ENCODE results near the gene CTTNBP2. TPM values are rescaled to one million over a fixed set of nuclear protein-coding genes. Genes with fewer than 3 reads are reported as not detected.

CTTNBP2 gene
- total and polyA plus RNA-seq, 10 of the 15 experiments (the other 5 are each of a cell fraction or from before 2014, with no cell fraction given) = 0.04 to 0.43 TPM; not detected in 8

DNA sequence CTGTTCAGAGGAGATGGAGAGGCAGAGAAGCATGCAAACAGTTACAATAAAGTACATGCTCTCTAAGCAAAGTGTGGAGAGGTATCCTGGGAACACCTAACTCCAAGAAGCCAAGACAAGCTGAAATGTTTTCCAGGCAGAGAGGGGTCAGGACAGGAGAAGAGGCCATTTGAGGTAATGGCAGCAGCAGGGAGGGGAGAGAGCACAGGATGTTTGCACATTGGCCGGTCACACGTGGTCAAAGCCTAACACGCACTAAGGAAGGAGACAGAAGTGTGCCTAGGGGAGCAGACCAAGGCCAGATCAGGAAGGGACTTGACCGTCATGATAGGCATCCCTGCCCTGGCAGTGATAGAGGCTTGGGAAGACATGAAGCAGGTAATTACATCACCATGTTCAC is 101.5 kb downstream of the CTTNBP2 start:
- H3K4me2 ChIP-seq (ENCODE audit: control insufficient read depth, insufficient read depth) = no peak overlapping the region
- ATAC-seq = no peak
- H3K4me1 ChIP-seq (ENCODE audit: control insufficient read depth, insufficient read depth, low read length) = peaks cover 25% of the 10 kb centered on the region
- H3K4me3 ChIP-seq = no peak overlapping the region
- H3K79me2 ChIP-seq (ENCODE audit: control insufficient read depth, insufficient read depth, low read length) = no peaks in the 10 kb centered on the region
- RAD21 ChIA-PET (ENCODE audit: unreplicated experiment) = no interaction called here
- H3K36me3 ChIP-seq (ENCODE audit: control insufficient read depth in 2 of 2, insufficient read depth in 2 of 2, low read length in 1 of 2) = no peaks in the 10 kb centered on the region
- in situ Hi-C loops (cut with MboI) (no loop called here), intact Hi-C loops (cut with micrococcal nuclease; ENCODE audit: unreplicated experiment) (no loop called here)
- no peak for FAIRE-seq
- H3K9ac ChIP-seq (ENCODE audit: control insufficient read depth, insufficient read depth, low read length) = no peak overlapping the region
- POLR2A ChIA-PET = no interaction called here
- 71% methylated on average over 4 of the region's 4 CpGs for WGBS (ENCODE audit: insufficient coverage, insufficient replicate concordance, low lambda C conversion rate, missing lambda C conversion rate)
- no TSS peak for BruUV-seq (replicated peaks)
- no peaks in the 10 kb centered on the region for H3K9me3 ChIP-seq (replicated peaks; ENCODE audit: control insufficient read depth, insufficient read depth, low read length)
- SMC1A ChIA-PET (ENCODE audit: uncharacterized antibody, unreplicated experiment) = interaction anchor here (1.1 to 6.9 kb wide), 3 partner anchors 11 to 49 kb away, joined by 3 to 33 read pairs (median 4); no protein-coding TSS in a partner anchor
- DNase-seq (ENCODE audit: low read depth, low spot score) = no peak
- TF ChIP-seq, protein P1, sequence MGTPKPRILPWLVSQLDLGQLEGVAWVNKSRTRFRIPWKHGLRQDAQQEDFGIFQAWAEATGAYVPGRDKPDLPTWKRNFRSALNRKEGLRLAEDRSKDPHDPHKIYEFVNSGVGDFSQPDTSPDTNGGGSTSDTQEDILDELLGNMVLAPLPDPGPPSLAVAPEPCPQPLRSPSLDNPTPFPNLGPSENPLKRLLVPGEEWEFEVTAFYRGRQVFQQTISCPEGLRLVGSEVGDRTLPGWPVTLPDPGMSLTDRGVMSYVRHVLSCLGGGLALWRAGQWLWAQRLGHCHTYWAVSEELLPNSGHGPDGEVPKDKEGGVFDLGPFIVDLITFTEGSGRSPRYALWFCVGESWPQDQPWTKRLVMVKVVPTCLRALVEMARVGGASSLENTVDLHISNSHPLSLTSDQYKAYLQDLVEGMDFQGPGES (IDR thresholded peaks at IDR 0.05) = no peak
- TF ChIP-seq STAT3 (IDR thresholded peaks at IDR 0.05; ENCODE audit: low read depth, low read length) (no peak), CEBPB (IDR thresholded peaks at IDR 0.05; ENCODE audit: borderline replicate concordance in 1 of 2, low read depth in 2 of 2, low read length in 2 of 2) (no peak), BHLHE40 (IDR thresholded peaks at IDR 0.05; ENCODE audit: borderline replicate concordance in 1 of 2, low read depth in 2 of 2, low read length in 1 of 2) (no peak), IKZF1 (conservative IDR thresholded peaks at IDR 0.05) (no peak), POLR2A (IDR thresholded peaks at IDR 0.05; ENCODE audit: low read depth, low read length) (no peak), NR2C2 (IDR thresholded peaks at IDR 0.05; ENCODE audit: borderline replicate concordance, control insufficient read depth, insufficient read length, low read depth) (no peak), MXI1 (IDR thresholded peaks at IDR 0.05; ENCODE audit: low read depth, low read length) (no peak), SRF (IDR thresholded peaks at IDR 0.05; ENCODE audit: low read depth in 2 of 2, low read length in 2 of 2) (no peak), STAT1 (conservative IDR thresholded peaks at IDR 0.05) (no peak)
- no peak overlapping the region for H3K27ac ChIP-seq (ENCODE audit: control insufficient read depth, insufficient read depth)
- H3K27me3 ChIP-seq (replicated peaks in 1 of 2; ENCODE audit: control insufficient read depth in 2 of 2, insufficient read depth in 2 of 2, low read length in 1 of 2) = no peaks in the 10 kb centered on the region
- no peak overlapping the region for H2AFZ ChIP-seq (ENCODE audit: control insufficient read depth, low read depth, low read length)
- CTCF ChIA-PET = no interaction called here
- H4K20me1 ChIP-seq (ENCODE audit: control insufficient read depth, insufficient read depth) = no peaks in the 10 kb centered on the region
